ENCODE measurements around the gene DNAJB2.

The DNAJB2 gene

DNA sequence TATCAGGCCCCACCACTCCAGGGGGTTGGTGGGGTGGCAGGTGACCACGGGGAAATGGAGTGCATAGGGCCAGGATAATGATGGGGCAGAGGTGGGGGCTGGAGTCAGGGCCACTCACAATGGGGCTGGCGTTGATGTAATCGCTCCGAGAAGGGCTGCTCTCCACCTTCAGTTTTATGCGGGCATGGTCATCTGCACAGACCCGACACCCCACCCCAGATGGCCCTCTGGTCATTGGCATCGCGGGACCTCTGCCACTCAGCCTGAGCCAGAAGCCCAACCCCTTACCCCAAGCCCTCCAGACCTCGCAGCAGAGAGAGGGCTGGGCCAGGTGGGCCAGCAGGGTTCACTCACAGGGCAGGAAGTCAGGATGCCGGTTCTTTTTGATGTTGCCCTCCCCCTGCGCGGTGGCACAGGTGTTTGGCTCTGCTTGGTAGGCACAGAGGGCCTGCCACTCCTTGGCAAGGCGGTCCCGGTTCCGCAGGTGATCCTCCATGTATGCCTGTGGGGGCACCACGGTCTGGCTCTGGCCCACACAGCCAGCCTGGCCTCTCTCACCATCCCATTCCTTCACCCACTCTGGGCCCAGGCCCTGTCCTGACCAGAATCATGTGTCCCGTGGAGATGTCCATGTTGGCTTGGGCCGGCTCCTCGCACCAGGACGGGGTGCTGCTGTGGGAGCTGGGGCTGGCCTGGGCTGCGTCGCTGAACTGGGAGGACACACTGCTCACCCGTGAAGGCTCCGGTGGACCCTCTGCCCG, 17.6 kb downstream of the DNAJB2 start:
- TF ChIP-seq, protein P1, sequence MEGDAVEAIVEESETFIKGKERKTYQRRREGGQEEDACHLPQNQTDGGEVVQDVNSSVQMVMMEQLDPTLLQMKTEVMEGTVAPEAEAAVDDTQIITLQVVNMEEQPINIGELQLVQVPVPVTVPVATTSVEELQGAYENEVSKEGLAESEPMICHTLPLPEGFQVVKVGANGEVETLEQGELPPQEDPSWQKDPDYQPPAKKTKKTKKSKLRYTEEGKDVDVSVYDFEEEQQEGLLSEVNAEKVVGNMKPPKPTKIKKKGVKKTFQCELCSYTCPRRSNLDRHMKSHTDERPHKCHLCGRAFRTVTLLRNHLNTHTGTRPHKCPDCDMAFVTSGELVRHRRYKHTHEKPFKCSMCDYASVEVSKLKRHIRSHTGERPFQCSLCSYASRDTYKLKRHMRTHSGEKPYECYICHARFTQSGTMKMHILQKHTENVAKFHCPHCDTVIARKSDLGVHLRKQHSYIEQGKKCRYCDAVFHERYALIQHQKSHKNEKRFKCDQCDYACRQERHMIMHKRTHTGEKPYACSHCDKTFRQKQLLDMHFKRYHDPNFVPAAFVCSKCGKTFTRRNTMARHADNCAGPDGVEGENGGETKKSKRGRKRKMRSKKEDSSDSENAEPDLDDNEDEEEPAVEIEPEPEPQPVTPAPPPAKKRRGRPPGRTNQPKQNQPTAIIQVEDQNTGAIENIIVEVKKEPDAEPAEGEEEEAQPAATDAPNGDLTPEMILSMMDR (IDR thresholded peaks at IDR 0.05): no peak

DNA sequence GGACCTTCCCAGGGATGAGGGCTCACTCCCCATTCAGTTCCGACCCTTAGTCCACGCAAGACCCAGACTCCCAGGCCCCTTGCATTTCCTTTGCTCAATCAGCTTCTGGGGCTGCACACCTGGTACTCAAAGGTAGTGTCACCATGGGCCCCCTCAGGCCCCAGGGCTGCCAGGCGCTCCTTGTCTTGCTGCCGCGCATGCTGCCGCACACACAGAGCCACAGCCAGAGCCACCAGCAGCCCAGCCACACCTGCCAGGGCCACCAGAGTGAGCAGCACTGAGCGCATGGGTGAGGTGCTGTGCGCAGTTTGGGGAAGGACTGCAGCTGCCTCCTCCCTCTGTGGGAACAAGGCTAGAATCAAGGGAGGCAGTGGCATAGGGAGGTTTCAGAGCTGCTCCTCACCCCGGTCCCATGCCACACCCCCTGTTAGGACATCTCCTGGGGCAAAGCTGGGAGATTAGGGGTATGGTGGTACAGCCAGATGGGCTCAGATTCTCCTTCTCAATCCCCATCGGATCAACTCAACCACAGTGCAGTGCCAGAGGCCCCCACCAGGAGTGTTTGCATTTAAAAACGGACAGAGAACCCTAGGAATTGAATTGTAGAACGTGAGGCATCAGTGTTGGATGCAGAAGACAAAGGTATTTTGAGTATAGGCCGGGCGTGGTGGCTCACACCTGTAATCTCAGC, 18.7 kb downstream of the DNAJB2 start:
- TF ChIP-seq, protein P1 (IDR thresholded peaks at IDR 0.05): no peak

DNA sequence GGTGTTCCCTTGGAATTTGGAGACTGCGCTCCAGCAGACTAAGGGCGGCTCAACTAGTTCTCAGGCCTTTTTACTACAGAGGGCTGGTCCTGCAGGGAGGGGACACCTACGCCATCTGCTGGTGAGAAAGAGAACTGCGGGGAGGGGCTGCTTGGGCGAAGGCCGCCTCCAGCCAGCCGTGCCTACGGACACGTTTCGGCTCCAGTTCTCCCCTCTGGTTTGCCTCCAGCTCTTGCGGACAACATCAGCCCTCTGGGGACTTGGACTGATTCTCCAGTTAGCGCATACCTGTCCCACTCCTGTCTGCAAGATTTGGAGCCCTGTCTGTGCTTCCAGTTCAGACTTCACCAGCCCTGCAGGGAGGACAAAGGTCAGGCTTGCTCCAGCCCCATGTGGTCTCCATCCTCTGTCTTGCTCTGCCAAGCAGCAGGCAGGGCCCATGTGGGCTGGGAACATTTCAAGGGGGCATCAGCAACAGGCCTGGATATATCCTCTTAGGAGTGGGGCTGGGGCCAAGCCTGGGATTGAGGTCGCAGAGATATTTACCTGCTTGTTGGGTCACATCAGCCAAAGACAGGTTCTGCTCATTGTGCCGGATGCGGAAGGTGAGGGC, 19.7 kb downstream of the DNAJB2 start:
- TF ChIP-seq, protein P1 (IDR thresholded peaks at IDR 0.05): peak; percentile 93

DNA sequence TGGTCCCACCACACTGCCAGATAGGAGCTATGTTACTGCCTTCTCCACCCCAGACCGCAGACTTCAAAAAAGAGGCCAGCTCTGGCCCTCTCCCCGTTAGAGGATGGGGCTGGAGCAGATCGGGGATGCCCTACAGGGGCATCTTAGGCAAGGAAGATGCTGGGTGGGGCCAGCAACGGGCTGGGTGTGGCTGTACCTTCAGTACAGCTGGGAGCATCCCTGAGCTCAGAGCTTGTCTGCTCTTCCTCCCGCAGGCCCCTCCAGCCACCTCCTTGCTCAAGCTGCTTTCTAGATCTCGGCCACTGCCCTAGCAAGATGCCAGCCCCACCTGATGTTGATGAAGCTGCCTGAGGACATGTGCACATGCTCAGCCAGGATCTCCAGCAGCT, 20.2 kb downstream of the DNAJB2 start:
- TF ChIP-seq, protein P1 (IDR thresholded peaks at IDR 0.05): no peak

DNA sequence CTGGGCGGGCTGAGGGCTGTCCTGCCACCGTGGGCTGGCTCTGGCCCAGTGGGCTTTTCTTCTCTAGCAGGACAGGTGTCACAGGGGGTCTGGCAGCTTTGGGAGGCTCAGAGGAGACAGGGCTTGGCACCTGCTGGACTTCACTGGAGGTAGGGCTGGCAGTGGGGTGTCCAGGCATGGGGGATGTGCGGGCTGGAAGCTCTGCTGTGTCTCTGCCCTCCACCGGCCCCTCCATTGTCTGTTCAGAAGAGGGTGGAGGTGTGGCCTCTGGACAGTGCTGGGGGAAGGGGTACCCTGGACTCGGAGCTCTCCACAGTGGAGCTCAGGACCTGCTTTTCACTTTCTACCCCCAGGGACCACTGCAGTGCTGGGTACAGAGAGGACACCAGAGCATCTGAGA, 20.9 kb downstream of the DNAJB2 start:
- TF ChIP-seq, protein P1 (IDR thresholded peaks at IDR 0.05): no peak

DNA sequence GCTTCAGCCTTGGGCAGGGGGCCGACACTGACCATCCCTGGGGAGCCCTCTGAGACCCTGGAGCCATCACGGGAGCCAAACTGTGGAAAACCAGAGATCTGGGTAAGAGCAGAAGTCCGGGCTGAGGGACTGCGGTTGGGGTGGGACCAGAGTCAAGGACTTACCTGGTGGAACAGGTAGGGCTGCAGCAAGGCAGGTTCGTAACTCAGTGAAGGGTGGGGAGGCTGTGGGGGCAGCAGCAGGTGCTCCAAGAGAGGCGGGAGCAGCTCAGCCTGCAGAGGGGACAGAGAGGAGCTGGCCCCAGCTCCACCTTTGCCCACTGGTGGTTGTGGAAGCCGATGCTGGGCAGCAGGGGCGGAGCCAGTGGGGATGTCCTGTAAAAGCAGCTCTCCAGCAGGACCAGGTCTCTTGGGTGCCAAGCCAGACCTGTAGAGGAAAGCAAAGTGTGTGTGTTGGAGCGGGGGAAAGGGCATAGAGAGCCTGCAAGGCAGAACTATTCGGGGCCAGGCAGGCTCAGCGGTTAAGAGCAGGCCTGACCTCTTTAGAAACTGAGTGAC, 23.3 kb downstream of the DNAJB2 start:
- TF ChIP-seq, protein P1 (IDR thresholded peaks at IDR 0.05): no peak

DNA sequence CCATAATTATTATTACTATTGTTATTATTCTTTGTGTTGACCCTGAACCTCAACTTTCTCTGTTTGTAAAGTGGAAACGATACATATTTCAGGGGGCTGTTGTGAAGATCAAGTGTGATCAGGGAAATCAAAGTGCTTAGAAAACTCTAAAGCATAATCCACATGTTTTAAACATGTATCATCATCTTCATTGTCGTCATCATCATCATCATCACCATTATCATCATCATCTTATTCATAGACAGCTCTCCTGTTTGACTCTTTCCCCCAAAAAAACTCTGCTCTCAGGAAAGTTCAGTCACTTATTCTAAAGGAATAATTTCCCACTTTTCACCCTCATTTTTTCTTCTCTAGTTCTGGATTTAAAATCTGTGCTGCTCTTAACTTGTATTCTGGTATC, 25.1 kb downstream of the DNAJB2 start:
- TF ChIP-seq, protein P1 (IDR thresholded peaks at IDR 0.05): no peak

Measured in LNCAP (cell line).